Upper lobe of right lung (tissue), 1 donor: ENCODE data around the gene IQCH. TPM values are rescaled to one million over a fixed set of nuclear protein-coding genes. Genes with fewer than 3 reads are reported as not detected.

Experiments used
- ATAC-seq: fragments of 200-7000 bp; cut with Tn5 transposase; one replicate; pipeline ENCODE4 v1.9.1; 2020; ENCODE audit warnings: mild to moderate bottlenecking, moderate library complexity
- DNase-seq: peaks from one replicate; pipeline ENCODE4 v3.0.0-alpha.2; 2020
- H3K27ac ChIP-seq: fragments of 200-600 bp; one replicate; pipeline ENCODE4 v1.8.0; 2022
- H3K27me3 ChIP-seq: fragments of 200-600 bp; one replicate; pipeline ENCODE4 v1.8.0; 2022; ENCODE audit warnings: mild to moderate bottlenecking
- H3K36me3 ChIP-seq: fragments of 200-600 bp; one replicate; pipeline ENCODE4 v1.8.0; 2022
- H3K4me1 ChIP-seq: fragments of 200-600 bp; one replicate; pipeline ENCODE4 v1.8.0; 2022
- H3K4me3 ChIP-seq: fragments of 200-600 bp; one replicate; pipeline ENCODE4 v1.8.0; 2022; ENCODE audit warnings: mild to moderate bottlenecking
- H3K9me3 ChIP-seq: fragments of 200-600 bp; one replicate; pipeline ENCODE4 v1.8.0; 2022
- intact Hi-C: fragments of 100-400 bp; cut with DNase I; formaldehyde crosslinking; loops from one replicate; pipeline ENCODE4 v1.11.0; 2022
- total RNA-seq: library from RNA; stranded (reverse); fragmentation: NEBNext Ultra II Directional; extraction: Animal tissue kit (Norgen Biotek cat#: 25700); gene quantifications from one replicate; pipeline ENCODE4 v1.2.1, GENCODE V29; 2021
- TF ChIP-seq, protein P1 (sequence below): fragments of 200-600 bp; IDR thresholded peaks from one replicate; pipeline ENCODE4 v1.8.0; 2022; ENCODE audit warnings: antibody characterized with exemption
- donor health status: DM: no; HTN: yes; CAD: no; lungs with severe emphysema.

Gene IQCH
- total RNA-seq, 1 donor from 2014 or later, result 0.93 TPM

DNA sequence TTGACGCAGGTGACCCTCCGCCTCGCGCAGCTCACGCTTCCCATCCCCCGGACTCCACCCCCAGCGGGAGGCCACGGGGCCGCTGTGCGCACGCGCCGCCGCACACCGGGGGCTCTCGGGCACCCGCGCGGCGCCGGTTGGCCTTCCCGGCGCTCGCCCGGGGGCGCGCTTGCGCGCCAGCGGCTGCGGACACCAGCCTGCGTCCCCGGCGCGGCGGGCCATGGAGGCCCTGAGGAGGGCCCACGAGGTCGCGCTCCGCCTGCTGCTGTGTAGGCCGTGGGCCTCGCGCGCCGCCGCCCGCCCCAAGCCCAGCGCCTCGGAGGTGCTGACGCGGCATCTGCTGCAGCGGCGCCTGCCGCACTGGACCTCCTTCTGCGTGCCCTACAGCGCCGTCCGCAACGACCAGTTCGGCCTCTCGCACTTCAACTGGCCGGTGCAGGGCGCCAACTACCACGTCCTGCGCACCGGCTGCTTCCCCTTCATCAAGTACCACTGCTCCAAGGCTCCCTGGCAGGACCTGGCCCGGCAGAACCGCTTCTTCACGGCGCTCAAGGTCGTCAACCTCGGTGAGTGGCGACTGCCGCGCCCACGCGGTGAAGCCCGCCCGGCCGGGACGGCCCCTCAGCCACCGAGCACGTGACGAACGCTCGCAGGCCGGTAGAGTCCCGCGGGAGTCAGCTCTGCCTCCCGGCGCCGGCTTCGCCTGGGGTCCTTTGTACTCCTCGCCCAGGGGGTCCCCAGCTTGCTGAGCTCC, 266.6 kb downstream of the IQCH start, which contains the start of gene C15orf61:
Gene C15orf61 (plus strand): TSS at position 103 of the 754 bp plus-strand sequence. CDS start 118 bp downstream, at position 221.
- intact Hi-C loops, result loop anchor here (10.0 kb wide), 1 partner anchor 314 kb away; no protein-coding TSS in a partner anchor
- Histone ChIP-seq H3K4me3 (peak within 1 kb of the TSS; percentile 87), H3K27ac (peak within 1 kb of the TSS; percentile 96), H3K9me3 (no peaks in the 10 kb centered on the region), H3K36me3 (peaks cover 3% of the 10 kb centered on the region), H3K4me1 (peaks cover 22% of the 10 kb centered on the region), H3K27me3 (no peaks in the 10 kb centered on the region)
- DNase-seq (peak; percentile 95), ATAC-seq (peak; percentile 96)
- TF ChIP-seq, protein P1, sequence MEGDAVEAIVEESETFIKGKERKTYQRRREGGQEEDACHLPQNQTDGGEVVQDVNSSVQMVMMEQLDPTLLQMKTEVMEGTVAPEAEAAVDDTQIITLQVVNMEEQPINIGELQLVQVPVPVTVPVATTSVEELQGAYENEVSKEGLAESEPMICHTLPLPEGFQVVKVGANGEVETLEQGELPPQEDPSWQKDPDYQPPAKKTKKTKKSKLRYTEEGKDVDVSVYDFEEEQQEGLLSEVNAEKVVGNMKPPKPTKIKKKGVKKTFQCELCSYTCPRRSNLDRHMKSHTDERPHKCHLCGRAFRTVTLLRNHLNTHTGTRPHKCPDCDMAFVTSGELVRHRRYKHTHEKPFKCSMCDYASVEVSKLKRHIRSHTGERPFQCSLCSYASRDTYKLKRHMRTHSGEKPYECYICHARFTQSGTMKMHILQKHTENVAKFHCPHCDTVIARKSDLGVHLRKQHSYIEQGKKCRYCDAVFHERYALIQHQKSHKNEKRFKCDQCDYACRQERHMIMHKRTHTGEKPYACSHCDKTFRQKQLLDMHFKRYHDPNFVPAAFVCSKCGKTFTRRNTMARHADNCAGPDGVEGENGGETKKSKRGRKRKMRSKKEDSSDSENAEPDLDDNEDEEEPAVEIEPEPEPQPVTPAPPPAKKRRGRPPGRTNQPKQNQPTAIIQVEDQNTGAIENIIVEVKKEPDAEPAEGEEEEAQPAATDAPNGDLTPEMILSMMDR, result no peak

DNA sequence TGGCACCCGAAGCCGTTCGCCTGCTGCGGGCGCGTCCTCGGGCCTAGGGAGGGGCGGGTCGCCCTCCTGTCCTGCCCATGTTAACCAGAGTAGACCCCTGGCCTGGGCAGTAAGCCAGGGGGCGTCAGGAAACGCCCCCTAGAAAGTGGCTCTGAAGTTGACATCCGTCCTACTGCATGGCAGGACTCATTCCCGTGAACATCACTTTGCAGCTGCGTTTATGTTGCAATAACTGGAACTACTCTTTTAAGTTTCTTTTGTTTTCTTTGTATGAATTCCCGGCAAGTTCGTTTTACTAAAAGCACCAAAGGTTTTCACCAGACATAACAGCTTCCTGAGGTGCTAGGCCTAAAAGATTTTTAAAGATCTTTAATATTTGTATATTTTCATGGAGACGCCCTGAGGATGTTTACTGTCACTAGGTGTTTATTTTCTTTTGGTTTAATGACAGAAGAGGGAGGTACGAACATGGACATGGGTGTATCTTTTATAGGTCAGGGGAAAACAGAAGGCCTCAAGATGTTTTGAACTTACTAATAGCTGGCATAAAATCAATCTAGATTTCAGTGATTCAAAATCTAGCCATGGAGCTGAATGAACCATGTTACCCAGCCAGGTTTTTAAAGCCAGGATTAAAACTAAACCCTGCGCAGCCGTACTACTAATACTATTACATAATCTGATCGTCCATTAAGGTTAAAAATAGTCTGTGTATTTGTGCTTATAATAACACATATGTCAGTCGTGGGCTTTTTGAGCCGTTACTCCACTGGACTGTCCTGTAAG, 267.4 kb downstream of the IQCH start:
- intact Hi-C loops, result loop anchor here (10.0 kb wide), 1 partner anchor 313 kb away; no protein-coding TSS in a partner anchor
- no peak for ATAC-seq

DNA sequence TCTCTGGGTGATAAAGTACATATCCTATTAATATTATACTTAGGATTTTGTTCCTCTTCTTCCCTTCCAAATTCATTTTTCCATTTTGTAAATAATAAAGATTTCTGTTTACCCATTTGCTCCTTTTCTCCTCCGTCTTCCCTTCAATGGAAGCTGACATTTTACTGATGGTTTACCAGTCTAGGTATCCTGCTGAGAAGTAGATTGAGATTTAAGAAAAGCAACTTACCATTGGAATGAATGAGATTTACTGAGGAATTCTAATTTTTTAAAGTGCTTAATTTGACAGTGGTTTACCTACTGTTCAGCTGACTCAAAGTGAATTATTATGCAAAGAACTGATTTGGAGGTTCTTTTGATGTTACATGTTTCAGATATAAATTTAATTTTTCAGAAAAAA, 268.7 kb downstream of the IQCH start:
- H3K36me3 ChIP-seq, result peaks cover 10% of the 10 kb centered on the region
- intact Hi-C loops, result loop anchor here (10.0 kb wide), 1 partner anchor 311 kb away; no protein-coding TSS in a partner anchor
- no peaks in the 10 kb centered on the region for H3K27me3 ChIP-seq
- H3K27ac ChIP-seq, result no peak overlapping the region
- no peaks in the 10 kb centered on the region for H3K9me3 ChIP-seq
- TF ChIP-seq, protein P1, result no peak
- DNase-seq (no peak), ATAC-seq (no peak)
- H3K4me3 ChIP-seq, result peak overlapping the region; percentile 87
- peaks cover 22% of the 10 kb centered on the region for H3K4me1 ChIP-seq

More for the DNA sequence above, 267.4 kb downstream of the IQCH start:
- peaks cover 22% of the 10 kb centered on the region for H3K4me1 ChIP-seq
- H3K27ac ChIP-seq, result peak overlapping the region; percentile 96
- TF ChIP-seq, protein P1, result no peak
- H3K9me3 ChIP-seq, result no peaks in the 10 kb centered on the region
- DNase-seq, result no peak
- H3K27me3 ChIP-seq, result no peaks in the 10 kb centered on the region
- peaks cover 10% of the 10 kb centered on the region for H3K36me3 ChIP-seq
- peak overlapping the region; percentile 87 for H3K4me3 ChIP-seq

DNA sequence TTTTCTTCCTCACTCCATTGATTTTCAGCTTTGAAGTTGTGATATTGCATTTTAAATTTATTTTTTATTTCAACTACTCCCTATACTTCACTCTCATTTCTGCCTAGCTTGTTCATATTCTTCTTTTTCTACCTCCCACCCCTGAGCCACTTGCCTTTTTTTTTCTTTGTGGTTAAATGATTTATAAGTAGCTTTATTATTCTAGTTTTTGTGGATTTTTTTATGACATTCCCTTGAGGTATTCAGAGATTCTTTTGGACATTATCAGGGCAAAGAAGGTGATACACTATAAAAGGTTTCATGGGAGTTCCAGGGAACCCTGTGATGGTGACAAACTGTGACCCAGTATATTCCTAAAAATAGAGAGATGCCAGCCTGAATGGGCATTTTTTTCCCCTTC, 269.6 kb downstream of the IQCH start:
- H3K27me3 ChIP-seq, result no peaks in the 10 kb centered on the region
- ATAC-seq (no peak), DNase-seq (no peak)
- no peaks in the 10 kb centered on the region for H3K9me3 ChIP-seq
- intact Hi-C loops, result loop anchor here (10.0 kb wide), 1 partner anchor 311 kb away; no protein-coding TSS in a partner anchor
- H3K4me1 ChIP-seq, result peaks cover 22% of the 10 kb centered on the region
- peaks cover 12% of the 10 kb centered on the region for H3K36me3 ChIP-seq
- TF ChIP-seq, protein P1, result no peak
- no peak overlapping the region for H3K4me3 ChIP-seq
- no peak overlapping the region for H3K27ac ChIP-seq

DNA sequence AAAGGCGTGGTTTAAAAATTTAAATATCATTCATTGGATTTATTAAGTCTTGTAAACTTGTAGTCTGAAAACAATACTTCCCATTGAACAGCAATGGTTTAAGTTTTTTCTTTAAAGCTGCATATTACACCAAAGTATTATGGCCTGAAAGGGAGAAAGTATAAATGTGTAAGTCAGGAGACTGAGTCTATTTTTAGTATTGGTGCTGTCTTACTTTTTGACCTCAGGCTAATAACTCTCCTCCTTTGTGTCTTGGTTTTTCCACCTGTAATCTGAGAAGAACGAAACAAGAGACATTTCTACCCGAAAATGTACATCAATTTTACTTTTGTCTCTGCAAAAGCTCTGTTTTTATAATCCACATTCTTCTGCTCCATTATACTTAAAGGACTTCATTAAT, 273.9 kb downstream of the IQCH start:
- Histone ChIP-seq H3K4me3 (no peak overlapping the region), H3K27ac (no peak overlapping the region), H3K27me3 (no peaks in the 10 kb centered on the region), H3K36me3 (peaks cover 17% of the 10 kb centered on the region), H3K4me1 (peaks cover 6% of the 10 kb centered on the region), H3K9me3 (no peaks in the 10 kb centered on the region)
- DNase-seq (no peak), ATAC-seq (no peak)
- TF ChIP-seq, protein P1, result no peak
- intact Hi-C loops, result loop anchor here (10.0 kb wide), 1 partner anchor 306 kb away; no protein-coding TSS in a partner anchor
